GM12878 (cell line): ENCODE measurements around the gene AIFM3.

Experiments used
- ELK1 ChIP-seq: IDR thresholded peaks from 2 replicates; pipeline ENCODE4 v1.6.1; 2012; ENCODE audit warnings: low read depth, low read length, improper control_type of control experiment
- NFYA ChIP-seq: IDR thresholded peaks from 2 replicates; pipeline ENCODE4 v1.6.1; 2011; ENCODE audit warnings: low read depth, mild to moderate bottlenecking, low read length, improper control_type of control experiment, borderline replicate concordance
- NR2C2 ChIP-seq: IDR thresholded peaks from 2 replicates; pipeline ENCODE4 v1.6.1; 2011; ENCODE audit warnings: borderline replicate concordance, low read depth; ENCODE audit not compliant: control insufficient read depth, insufficient read length
- NRF1 ChIP-seq: conservative IDR thresholded peaks from 2 replicates; pipeline ENCODE4 v1.6.1; 2011; ENCODE audit warnings: mild to moderate bottlenecking, low read depth, low read length, improper control_type of control experiment
- REST ChIP-seq: IDR thresholded peaks from 2 replicates; pipeline ENCODE4 v1.6.1; 2012; ENCODE audit warnings: mild to moderate bottlenecking, low read depth, low read length

- no peak for TF ChIP-seq REST
- no peak for TF ChIP-seq NR2C2
- TF ChIP-seq NFYA = no peak
- TF ChIP-seq ELK1 = no peak
- TF ChIP-seq NRF1 = no peak
Observed at GRCh38 chr22:20996031-20996410, 29.0 kb downstream of the AIFM3 start.
